Prostate gland (tissue), 2 donors: ENCODE measurements around the gene WDR86.

Experiments
- CTCF ChIP-seq, 4 experiments: fragments of 200-600 bp in 2 of 4; fragments of 450-650 bp in 2 of 4; sonication (generic) in 2 of 4; IDR thresholded peaks; 1 replicate in 3 of 4; 2 replicates in 1 of 4; pipeline ENCODE4 v1.5.1; 2016 to 2019; ENCODE audit warnings: antibody characterized with exemption in 4 of 4, mild to moderate bottlenecking in 2 of 4, moderate library complexity in 2 of 4
- POLR2A ChIP-seq: fragments of 450-650 bp; IDR thresholded peaks from one replicate; pipeline ENCODE4 v1.6.1; 2016; ENCODE audit warnings: antibody characterized with exemption, mild to moderate bottlenecking

- TF ChIP-seq POLR2A (no peak), CTCF (IDR thresholded peaks at IDR 0.05) (no peak)
These were observed 35.7 kb downstream of the WDR86 start for GRCh38 chr7:151374139-151374538.
